HEK293T (cell line): ENCODE data around the gene HDAC11.

Experiments used
- CTCF ChIA-PET: fragments of 350-600 bp; formaldehyde crosslinking; extraction: SDS; loops from one replicate; lab custom pipeline; 2021; ENCODE audit warnings: antibody characterized with exemption, inconsistent platforms; lab: Yijun Ruan, JAX
- POLR2A ChIA-PET: fragments of 350-600 bp; formaldehyde crosslinking; extraction: SDS; loops from one replicate; lab custom pipeline; 2020; ENCODE audit warnings: antibody characterized with exemption, inconsistent platforms; lab: Yijun Ruan, JAX
- DNase-seq: peaks from one replicate; pipeline ENCODE4 v3.0.0; 2012; ENCODE audit warnings: mixed read lengths; ENCODE audit errors: extremely low spot score
- ARNT ChIP-seq: fragments of 450-650 bp; IDR thresholded peaks from 2 replicates; pipeline ENCODE4 v1.6.1; 2017; ENCODE audit warnings: mild to moderate bottlenecking
- BHLHE40 ChIP-seq: fragments of 450-650 bp; IDR thresholded peaks from 2 replicates; pipeline ENCODE4 v1.6.1; 2016; ENCODE audit warnings: mild to moderate bottlenecking, moderate library complexity, borderline replicate concordance
- CTBP1 ChIP-seq: fragments of 450-650 bp; IDR thresholded peaks from 2 replicates; pipeline ENCODE4 v1.6.1; 2016; ENCODE audit warnings: borderline replicate concordance
- ELF4 ChIP-seq: fragments of 450-650 bp; IDR thresholded peaks from 2 replicates; pipeline ENCODE4 v1.6.1; 2017; ENCODE audit warnings: antibody characterized with exemption
- FOXA1 ChIP-seq: fragments of 450-650 bp; IDR thresholded peaks from 2 replicates; pipeline ENCODE4 v1.6.1; 2016; ENCODE audit warnings: mild to moderate bottlenecking
- FOXK2 ChIP-seq: fragments of 450-650 bp; IDR thresholded peaks from 2 replicates; pipeline ENCODE4 v1.6.1; 2016; ENCODE audit warnings: mild to moderate bottlenecking
- FOXM1 ChIP-seq: fragments of 450-650 bp; IDR thresholded peaks from 2 replicates; pipeline ENCODE4 v1.6.1; 2017; ENCODE audit warnings: mild to moderate bottlenecking, borderline replicate concordance
- HDGF ChIP-seq: fragments of 450-650 bp; IDR thresholded peaks from 2 replicates; pipeline ENCODE4 v1.6.1; 2017; ENCODE audit warnings: antibody characterized with exemption, borderline replicate concordance
- L3MBTL2 ChIP-seq: fragments of 450-650 bp; conservative IDR thresholded peaks from 2 replicates; pipeline ENCODE4 v1.6.1; 2016; ENCODE audit warnings: mild to moderate bottlenecking
- LEF1 ChIP-seq: fragments of 450-650 bp; IDR thresholded peaks from 2 replicates; pipeline ENCODE4 v1.6.1; 2017; ENCODE audit warnings: mild to moderate bottlenecking, borderline replicate concordance
- NFRKB ChIP-seq: fragments of 450-650 bp; IDR thresholded peaks from 2 replicates; pipeline ENCODE4 v1.6.1; 2016; ENCODE audit warnings: mild to moderate bottlenecking, moderate library complexity
- PKNOX1 ChIP-seq: fragments of 450-650 bp; IDR thresholded peaks from 2 replicates; pipeline ENCODE4 v1.6.1; 2016
- SP1 ChIP-seq: fragments of 450-650 bp; IDR thresholded peaks from 2 replicates; pipeline ENCODE4 v1.6.1; 2017
- SUZ12 ChIP-seq: fragments of 450-650 bp; IDR thresholded peaks from 2 replicates; pipeline ENCODE4 v1.6.1; 2016; ENCODE audit warnings: mild to moderate bottlenecking
- TARDBP ChIP-seq: fragments of 450-650 bp; IDR thresholded peaks from 2 replicates; pipeline ENCODE4 v1.6.1; 2016
- ZNF384 ChIP-seq: fragments of 450-650 bp; IDR thresholded peaks from 2 replicates; pipeline ENCODE4 v1.6.1; 2016

HDAC11 gene

GRCh38 chr3:13493867-13494441 is 13.8 kb downstream of the HDAC11 start:
- no peak for TF ChIP-seq SUZ12
- POLR2A ChIA-PET, result no interaction called here
- CTCF ChIA-PET, result interaction anchor here (0.6 to 3.2 kb wide), 7 partner anchors 12 to 155 kb away, joined by 3 to 56 read pairs (median 3); no protein-coding TSS in a partner anchor
- DNase-seq, result no peak

GRCh38 chr3:13494463-13495350 is 14.6 kb downstream of the HDAC11 start:
- CTCF ChIA-PET, result interaction anchor here (0.6 to 3.2 kb wide), 8 partner anchors 13 to 154 kb away, joined by 3 to 56 read pairs (median 3); no protein-coding TSS in a partner anchor
- POLR2A ChIA-PET, result no interaction called here
- no peak for TF ChIP-seq SP1
- no peak for TF ChIP-seq CTBP1
- TF ChIP-seq L3MBTL2, result no peak
- no peak for TF ChIP-seq NFRKB
- TF ChIP-seq ZNF384, result no peak
- TF ChIP-seq PKNOX1, result no peak
- no peak for TF ChIP-seq HDGF
- no peak for TF ChIP-seq ELF4
- no peak for TF ChIP-seq ARNT
- no peak for TF ChIP-seq LEF1
- TF ChIP-seq BHLHE40, result no peak
- no peak for TF ChIP-seq FOXK2
- TF ChIP-seq SUZ12, result no peak
- TF ChIP-seq FOXA1, result no peak
- TF ChIP-seq FOXM1, result no peak
- TF ChIP-seq TARDBP, result no peak
- peak; percentile 52 for DNase-seq

- CTCF ChIA-PET, result interaction anchor here (0.8 to 3.2 kb wide), 6 partner anchors 16 to 158 kb away, joined by 3 to 56 read pairs (median 6); partner anchors contain the start of gene HDAC11
Measured at GRCh38 chr3:13495351-13495813, 15.3 kb downstream of the HDAC11 start.

GRCh38 chr3:13495921-13496723 is 16.0 kb downstream of the HDAC11 start:
- CTCF ChIA-PET, result interaction anchor here (0.6 to 3.2 kb wide), 10 partner anchors 10 to 446 kb away, joined by 3 to 56 read pairs (median 4); partner anchors contain the start of gene HDAC11
- TF ChIP-seq L3MBTL2 (no peak), ELF4 (no peak), LEF1 (no peak), HDGF (0 out of 2 replicates have a peak, but pooled peaks have one; percentile 29), NFRKB (no peak), FOXA1 (no peak)
- POLR2A ChIA-PET, result no interaction called here
- peak; percentile 72 for DNase-seq

More at GRCh38 chr3:13495351-13495813, 15.3 kb downstream of the HDAC11 start:
- POLR2A ChIA-PET, result no interaction called here
- DNase-seq, result no peak
- TF ChIP-seq PKNOX1 (no peak), FOXM1 (no peak), HDGF (no peak), L3MBTL2 (no peak), LEF1 (no peak), CTBP1 (no peak), FOXK2 (no peak), SUZ12 (no peak), NFRKB (no peak)

GRCh38 chr3:13496879-13497278 is 16.8 kb downstream of the HDAC11 start:
- no peak for DNase-seq
- ChIA-PET CTCF (interaction anchor here (0.6 to 3.2 kb wide), 8 partner anchors 17 to 445 kb away, joined by 3 to 56 read pairs (median 6); partner anchors contain the start of gene HDAC11), POLR2A (no interaction called here)
- TF ChIP-seq TARDBP (no peak), FOXA1 (no peak), NFRKB (no peak), CTBP1 (no peak), SP1 (no peak), ZNF384 (no peak), LEF1 (no peak), SUZ12 (no peak), L3MBTL2 (no peak), FOXM1 (no peak), PKNOX1 (no peak), ELF4 (no peak)
